Measurements from ENCODE around the gene KLF6.

DNA sequence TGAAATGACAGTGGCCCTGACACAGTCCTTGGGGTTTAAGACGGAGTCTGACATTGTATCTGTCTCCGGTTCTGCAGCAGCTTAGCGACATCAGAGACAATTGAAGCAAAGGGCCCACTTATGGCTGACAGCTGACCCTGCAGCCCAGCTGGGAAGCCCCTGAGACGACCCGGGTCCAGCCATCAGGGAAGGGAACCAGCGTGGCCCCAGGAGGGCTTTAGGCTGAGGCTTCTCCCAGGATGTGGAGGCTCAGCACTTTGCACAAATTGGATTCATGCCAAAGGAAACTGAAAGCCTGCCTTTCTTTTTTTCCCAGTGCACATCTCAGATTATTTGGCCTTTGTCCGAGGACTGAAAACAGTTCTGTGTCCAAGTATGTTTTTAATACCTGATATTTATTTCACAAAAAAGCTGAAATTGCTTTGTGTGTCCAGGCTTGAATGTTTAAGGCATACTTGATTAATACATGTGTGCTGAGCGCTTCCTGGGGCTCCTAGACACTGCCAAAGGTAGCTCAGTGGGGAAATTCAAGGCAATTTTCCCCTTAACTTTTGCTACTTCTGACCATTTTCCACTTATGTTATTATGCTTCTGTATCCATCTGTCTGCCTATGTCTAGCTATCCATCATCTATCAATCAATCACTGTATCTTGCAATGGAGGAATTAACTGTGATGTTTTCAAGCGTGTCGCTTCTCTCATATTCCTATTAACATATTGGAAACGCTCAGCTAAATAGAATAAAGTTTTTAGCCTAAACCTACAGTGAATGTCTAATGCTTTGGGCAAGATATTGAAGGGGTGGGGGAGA lies 34.8 kb downstream of the KLF6 start:
- TF ChIP-seq, protein P1, sequence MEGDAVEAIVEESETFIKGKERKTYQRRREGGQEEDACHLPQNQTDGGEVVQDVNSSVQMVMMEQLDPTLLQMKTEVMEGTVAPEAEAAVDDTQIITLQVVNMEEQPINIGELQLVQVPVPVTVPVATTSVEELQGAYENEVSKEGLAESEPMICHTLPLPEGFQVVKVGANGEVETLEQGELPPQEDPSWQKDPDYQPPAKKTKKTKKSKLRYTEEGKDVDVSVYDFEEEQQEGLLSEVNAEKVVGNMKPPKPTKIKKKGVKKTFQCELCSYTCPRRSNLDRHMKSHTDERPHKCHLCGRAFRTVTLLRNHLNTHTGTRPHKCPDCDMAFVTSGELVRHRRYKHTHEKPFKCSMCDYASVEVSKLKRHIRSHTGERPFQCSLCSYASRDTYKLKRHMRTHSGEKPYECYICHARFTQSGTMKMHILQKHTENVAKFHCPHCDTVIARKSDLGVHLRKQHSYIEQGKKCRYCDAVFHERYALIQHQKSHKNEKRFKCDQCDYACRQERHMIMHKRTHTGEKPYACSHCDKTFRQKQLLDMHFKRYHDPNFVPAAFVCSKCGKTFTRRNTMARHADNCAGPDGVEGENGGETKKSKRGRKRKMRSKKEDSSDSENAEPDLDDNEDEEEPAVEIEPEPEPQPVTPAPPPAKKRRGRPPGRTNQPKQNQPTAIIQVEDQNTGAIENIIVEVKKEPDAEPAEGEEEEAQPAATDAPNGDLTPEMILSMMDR (IDR thresholded peaks at IDR 0.05) = no peak
- TF ChIP-seq POLR2A (IDR thresholded peaks at IDR 0.05) (no peak), EP300 (IDR thresholded peaks at IDR 0.05) (no peak)

Measured in tibial nerve (tissue), 4 donors.